Measurements from ENCODE around the gene EMP3. TPM values are rescaled to one million over a fixed set of nuclear protein-coding genes. Genes with fewer than 3 reads are reported as not detected.
"Not testable (repeated sequence)": the region's sequence is repeated elsewhere in the genome, so short reads cannot be mapped to it uniquely, and the experiment has no call there.

Gene EMP3
- total RNA-seq, 2 donors from 2014 or later, result 5.9 to 38.6 TPM

DNA sequence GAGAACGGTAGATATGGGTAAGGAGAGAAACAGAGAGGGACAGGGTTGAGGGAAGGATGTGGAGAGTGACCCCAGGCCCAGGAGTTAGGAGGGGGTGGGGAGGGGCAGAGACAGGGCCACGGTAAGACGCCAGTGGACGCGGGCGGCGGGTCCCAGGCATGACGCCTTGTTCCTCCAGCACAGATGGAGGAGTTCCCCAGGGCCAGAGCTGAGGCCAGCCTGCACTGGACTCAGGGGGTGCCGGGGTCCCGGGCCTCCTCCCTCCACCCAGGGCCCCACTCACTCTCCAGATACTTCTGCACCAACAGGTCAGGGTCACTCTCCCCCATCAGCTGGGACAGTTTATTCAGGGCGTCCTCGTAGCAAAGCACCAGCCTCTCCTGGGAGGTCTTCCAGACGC, 22.0 kb upstream of the EMP3 start:
- no peak for DNase-seq (ENCODE audit: low spot score)
- no peaks in the 10 kb centered on the region for H3K36me3 ChIP-seq
- no peak overlapping the region for H3K4me3 ChIP-seq
- intact Hi-C loops (cut with DNase I), result no loop called here
- TF ChIP-seq, protein P1, sequence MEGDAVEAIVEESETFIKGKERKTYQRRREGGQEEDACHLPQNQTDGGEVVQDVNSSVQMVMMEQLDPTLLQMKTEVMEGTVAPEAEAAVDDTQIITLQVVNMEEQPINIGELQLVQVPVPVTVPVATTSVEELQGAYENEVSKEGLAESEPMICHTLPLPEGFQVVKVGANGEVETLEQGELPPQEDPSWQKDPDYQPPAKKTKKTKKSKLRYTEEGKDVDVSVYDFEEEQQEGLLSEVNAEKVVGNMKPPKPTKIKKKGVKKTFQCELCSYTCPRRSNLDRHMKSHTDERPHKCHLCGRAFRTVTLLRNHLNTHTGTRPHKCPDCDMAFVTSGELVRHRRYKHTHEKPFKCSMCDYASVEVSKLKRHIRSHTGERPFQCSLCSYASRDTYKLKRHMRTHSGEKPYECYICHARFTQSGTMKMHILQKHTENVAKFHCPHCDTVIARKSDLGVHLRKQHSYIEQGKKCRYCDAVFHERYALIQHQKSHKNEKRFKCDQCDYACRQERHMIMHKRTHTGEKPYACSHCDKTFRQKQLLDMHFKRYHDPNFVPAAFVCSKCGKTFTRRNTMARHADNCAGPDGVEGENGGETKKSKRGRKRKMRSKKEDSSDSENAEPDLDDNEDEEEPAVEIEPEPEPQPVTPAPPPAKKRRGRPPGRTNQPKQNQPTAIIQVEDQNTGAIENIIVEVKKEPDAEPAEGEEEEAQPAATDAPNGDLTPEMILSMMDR (IDR thresholded peaks at IDR 0.05), result no peak
- TF ChIP-seq POLR2AphosphoS5 (IDR thresholded peaks at IDR 0.05), result no peak
- TF ChIP-seq POLR2A (IDR thresholded peaks at IDR 0.05), result no peak
- H3K9me3 ChIP-seq, result no peaks in the 10 kb centered on the region
- 94% methylated on average over 13 of the region's 13 CpGs for WGBS
- H3K27ac ChIP-seq, result no peak overlapping the region
- H3K4me1 ChIP-seq (replicated peaks), result no peaks in the 10 kb centered on the region
- H3K27me3 ChIP-seq (replicated peaks; ENCODE audit: insufficient read depth), result no peaks in the 10 kb centered on the region

DNA sequence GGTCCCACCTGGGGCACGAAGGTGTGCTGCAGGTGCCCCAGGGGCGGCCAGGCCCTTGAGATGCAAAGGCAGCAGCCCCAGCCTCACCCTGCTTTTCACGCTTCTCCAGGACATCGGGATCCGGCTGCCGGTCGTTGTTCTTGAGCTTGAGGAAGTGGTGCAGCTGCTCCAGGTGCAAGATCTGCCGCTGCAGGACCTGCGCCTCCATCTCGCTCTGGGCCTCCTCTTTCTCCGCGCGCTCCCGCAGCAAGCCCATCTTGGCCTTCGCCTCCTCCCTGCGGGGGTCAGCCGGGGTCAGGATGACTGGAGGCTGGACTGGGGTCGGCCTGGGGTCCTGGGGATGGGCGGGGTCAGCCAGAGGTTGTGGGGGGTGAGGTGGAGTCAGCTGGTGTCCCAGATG, 21.5 kb upstream of the EMP3 start:
- Histone ChIP-seq H3K27ac (no peak overlapping the region), H3K36me3 (no peaks in the 10 kb centered on the region), H3K4me3 (no peak overlapping the region), H3K4me1 (replicated peaks) (no peaks in the 10 kb centered on the region), H3K9me3 (no peaks in the 10 kb centered on the region), H3K27me3 (replicated peaks; ENCODE audit: insufficient read depth) (no peaks in the 10 kb centered on the region)
- intact Hi-C loops (cut with DNase I), result no loop called here
- TF ChIP-seq POLR2AphosphoS5 (IDR thresholded peaks at IDR 0.05), result no peak
- TF ChIP-seq POLR2A (IDR thresholded peaks at IDR 0.05), result no peak
- no peak for DNase-seq (ENCODE audit: low spot score)
- 84% methylated on average over 19 of the region's 19 CpGs for WGBS

DNA sequence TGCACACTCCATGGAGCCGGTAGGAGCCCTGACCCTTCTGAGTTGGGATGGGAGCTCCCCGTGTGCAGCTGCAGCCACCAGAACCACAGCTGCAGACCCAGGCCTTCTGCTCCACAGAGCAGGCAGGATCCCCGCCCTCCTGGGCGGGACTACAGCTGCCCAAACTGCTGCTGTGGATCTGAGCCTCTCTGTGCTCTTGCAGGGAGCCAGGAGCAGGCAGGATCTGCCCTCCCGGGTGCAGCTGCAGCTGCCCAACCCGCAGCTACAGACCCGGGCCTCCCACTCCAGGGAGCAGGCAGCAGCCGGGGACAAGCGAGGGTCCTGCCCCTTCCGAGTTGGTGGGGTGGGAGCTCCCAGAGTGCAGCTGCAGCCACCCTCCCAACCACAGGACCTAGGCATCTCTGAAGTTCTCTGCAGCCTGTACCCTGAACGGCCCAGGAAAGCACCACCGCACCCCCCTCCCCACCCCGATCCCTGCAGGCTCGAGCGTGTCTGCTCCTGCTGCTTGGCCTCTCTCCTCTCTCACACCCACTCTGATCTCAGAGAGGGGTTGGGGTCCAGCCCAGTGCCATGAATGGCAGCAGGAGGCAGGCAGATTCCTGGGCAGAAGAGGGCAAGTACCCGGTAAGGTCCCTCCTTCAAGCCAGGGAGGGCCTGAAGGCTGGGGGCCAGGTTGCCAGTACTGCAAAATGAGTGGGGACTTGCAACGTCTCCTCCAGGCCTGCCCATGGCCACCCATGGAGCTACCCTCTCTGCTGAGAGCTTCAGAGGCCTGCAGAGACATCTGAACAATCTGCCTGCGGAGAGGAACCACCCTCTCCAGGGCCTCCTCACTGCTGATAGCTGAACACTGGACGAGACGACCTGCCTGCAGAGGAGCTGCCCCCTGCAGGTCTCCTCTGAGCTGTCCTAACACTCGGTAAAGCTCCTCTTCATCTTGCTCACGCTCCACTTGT, 16.4 kb upstream of the EMP3 start:
- TF ChIP-seq POLR2A (IDR thresholded peaks at IDR 0.05), result no peak
- no peak for TF ChIP-seq POLR2AphosphoS5 (IDR thresholded peaks at IDR 0.05)
- TF ChIP-seq, protein P1 (IDR thresholded peaks at IDR 0.05), result no peak
- Histone ChIP-seq H3K9me3 (no peaks in the 10 kb centered on the region), H3K36me3 (no peaks in the 10 kb centered on the region), H3K4me3 (no peak overlapping the region), H3K4me1 (replicated peaks) (no peaks in the 10 kb centered on the region), H3K27me3 (replicated peaks; ENCODE audit: insufficient read depth) (no peaks in the 10 kb centered on the region), H3K27ac (no peak overlapping the region)
- no peak for DNase-seq (ENCODE audit: low spot score)
- 37% methylated on average over 22 of the region's 22 CpGs for WGBS
- intact Hi-C loops (cut with DNase I), result no loop called here

DNA sequence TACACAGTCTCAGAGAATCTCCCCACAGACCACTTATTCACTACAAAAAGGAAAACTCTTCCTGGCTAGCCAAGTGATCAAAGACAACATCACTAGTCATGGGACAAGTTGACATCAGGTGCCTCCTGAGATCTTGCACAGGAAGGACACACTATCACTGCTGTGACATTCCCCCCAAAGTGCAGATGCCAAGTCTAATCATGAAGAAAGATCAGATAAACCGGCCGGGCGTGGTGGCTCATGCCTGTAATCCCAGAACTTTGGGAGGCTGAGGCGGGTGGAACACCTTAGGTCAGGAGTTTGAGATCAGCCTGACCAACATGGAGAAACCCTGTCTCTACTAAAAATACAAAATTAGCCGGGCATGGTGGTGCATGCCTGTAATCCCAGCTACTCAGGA, 15.6 kb upstream of the EMP3 start:
- H3K36me3 ChIP-seq; H3K27ac ChIP-seq; H3K4me1 ChIP-seq (replicated peaks); intact Hi-C loops (cut with DNase I); DNase-seq (ENCODE audit: low spot score); H3K4me3 ChIP-seq; H3K27me3 ChIP-seq (replicated peaks; ENCODE audit: insufficient read depth); H3K9me3 ChIP-seq: not testable (repeated sequence)
- WGBS, result 72% methylated on average over 5 of the region's 5 CpGs

DNA sequence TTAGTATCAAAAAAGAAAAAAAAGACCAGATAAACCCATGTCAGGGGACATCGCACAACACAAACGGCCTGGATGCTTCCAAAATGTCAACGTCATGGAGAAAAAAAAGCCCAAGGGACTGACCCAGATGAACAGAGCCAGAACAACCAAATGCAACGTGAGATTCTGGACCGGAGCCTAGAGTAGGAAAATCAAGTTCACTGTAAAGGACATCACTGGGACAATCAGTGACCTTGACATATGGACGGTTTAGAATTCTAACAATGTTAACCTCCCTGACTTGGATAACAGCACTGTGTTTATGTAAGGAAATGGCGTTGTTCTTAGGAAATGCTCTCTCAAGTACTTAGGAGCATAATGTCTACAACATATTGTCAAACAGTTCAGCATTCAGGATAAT, 15.1 kb upstream of the EMP3 start:
- no peaks in the 10 kb centered on the region for H3K9me3 ChIP-seq
- 56% methylated on average over 7 of the region's 7 CpGs for WGBS
- H3K4me3 ChIP-seq, result no peak overlapping the region
- H3K36me3 ChIP-seq, result no peaks in the 10 kb centered on the region
- H3K4me1 ChIP-seq (replicated peaks), result no peaks in the 10 kb centered on the region
- H3K27me3 ChIP-seq (replicated peaks; ENCODE audit: insufficient read depth), result no peaks in the 10 kb centered on the region
- DNase-seq (ENCODE audit: low spot score), result no peak
- TF ChIP-seq POLR2A (IDR thresholded peaks at IDR 0.05) (no peak), POLR2AphosphoS5 (IDR thresholded peaks at IDR 0.05) (no peak)
- TF ChIP-seq, protein P1 (IDR thresholded peaks at IDR 0.05), result no peak
- no peak overlapping the region for H3K27ac ChIP-seq
- intact Hi-C loops (cut with DNase I), result no loop called here

DNA sequence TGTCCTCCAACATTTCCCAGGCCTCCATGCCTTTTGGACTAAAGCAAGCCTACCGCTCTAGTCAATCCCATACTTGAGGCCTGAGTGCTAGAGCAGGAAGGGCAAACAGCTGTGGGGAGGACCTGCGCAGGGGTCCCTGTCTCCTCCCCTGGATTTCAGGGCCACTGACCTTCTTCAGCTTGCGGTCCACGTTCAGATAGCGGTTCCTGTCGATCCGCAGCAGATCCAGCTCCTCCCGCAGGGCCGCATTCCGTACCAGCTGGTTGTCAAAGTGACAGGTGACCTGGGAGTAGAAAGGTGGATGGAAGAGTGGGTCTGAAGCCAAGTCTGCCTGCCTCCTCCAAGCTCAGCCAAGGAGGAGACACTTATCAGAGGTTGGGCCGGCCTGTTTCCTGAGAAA, 14.0 kb upstream of the EMP3 start:
- H3K4me3 ChIP-seq, result no peak overlapping the region
- 90% methylated on average over 11 of the region's 11 CpGs for WGBS
- no peak overlapping the region for H3K27ac ChIP-seq
- no peaks in the 10 kb centered on the region for H3K27me3 ChIP-seq (replicated peaks; ENCODE audit: insufficient read depth)
- no peaks in the 10 kb centered on the region for H3K4me1 ChIP-seq (replicated peaks)
- H3K36me3 ChIP-seq, result no peaks in the 10 kb centered on the region
- no peak for DNase-seq (ENCODE audit: low spot score)
- H3K9me3 ChIP-seq, result no peaks in the 10 kb centered on the region
- TF ChIP-seq POLR2AphosphoS5 (IDR thresholded peaks at IDR 0.05) (no peak), POLR2A (IDR thresholded peaks at IDR 0.05) (no peak)
- TF ChIP-seq, protein P1 (IDR thresholded peaks at IDR 0.05), result no peak
- intact Hi-C loops (cut with DNase I), result no loop called here
